ENCODE data around the gene SLC39A9.
"Not testable (repeated sequence)": the region's sequence is repeated elsewhere in the genome, so short reads cannot be mapped to it uniquely, and the experiment has no call there.

Gene SLC39A9

DNA sequence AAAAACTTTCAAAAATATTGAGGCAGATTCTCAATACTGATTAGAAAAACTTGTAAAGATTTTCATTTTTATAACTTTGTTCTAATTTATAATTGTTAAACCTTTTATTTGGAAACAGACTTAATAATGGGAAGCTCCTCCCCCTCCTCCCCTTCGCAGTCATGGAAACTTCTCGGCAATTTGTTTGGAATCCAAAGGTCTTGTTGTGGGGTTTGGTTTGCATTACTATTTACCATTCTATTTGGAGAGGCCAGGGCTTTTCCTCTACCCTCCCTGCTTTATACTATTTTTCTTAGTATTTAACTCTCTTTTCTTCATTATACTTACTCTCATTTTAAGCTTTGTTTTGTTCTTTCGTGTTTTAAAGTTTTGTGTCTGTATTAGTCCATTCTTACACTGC, 6.0 kb downstream of the SLC39A9 start:
- H3K9me3 ChIP-seq (ENCODE audit: control insufficient read depth, low read length), result no peaks in the 10 kb centered on the region
- H3K27me3 ChIP-seq (ENCODE audit: control insufficient read depth, insufficient read depth, low read length), result no peaks in the 10 kb centered on the region
- H3K36me3 ChIP-seq (ENCODE audit: control insufficient read depth, insufficient read depth, low read length), result no peaks in the 10 kb centered on the region
- peaks cover 18% of the 10 kb centered on the region for H3K4me1 ChIP-seq (ENCODE audit: control insufficient read depth, insufficient read depth, low read length)
- no peak overlapping the region for H3K4me3 ChIP-seq (ENCODE audit: low read length)
- H3K9ac ChIP-seq (ENCODE audit: low read length), result no peak overlapping the region

DNA sequence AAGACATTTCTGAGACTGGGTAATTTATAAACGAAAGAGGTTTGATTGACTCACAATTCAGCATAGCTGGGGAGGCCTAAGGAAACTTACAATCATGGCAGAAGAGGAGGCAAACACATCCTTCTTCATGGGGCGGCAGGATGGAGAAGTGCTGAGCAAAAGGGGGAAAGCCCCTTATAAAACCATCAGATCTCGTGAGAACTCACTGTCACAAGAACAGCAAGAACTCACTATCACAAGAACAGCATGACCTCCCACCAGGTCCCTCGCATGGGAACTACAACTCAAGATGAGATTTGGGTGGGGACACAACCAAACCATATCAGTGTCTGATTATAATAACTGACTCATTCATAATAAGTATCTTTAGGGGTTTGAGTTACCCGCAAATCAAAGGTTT, 6.4 kb downstream of the SLC39A9 start:
- H3K27me3 ChIP-seq (ENCODE audit: control insufficient read depth, insufficient read depth, low read length), result no peaks in the 10 kb centered on the region
- H3K4me3 ChIP-seq (ENCODE audit: low read length), result no peak overlapping the region
- no peak overlapping the region for H3K9ac ChIP-seq (ENCODE audit: low read length)
- no peaks in the 10 kb centered on the region for H3K36me3 ChIP-seq (ENCODE audit: control insufficient read depth, insufficient read depth, low read length)
- H3K4me1 ChIP-seq (ENCODE audit: control insufficient read depth, insufficient read depth, low read length), result peaks cover 18% of the 10 kb centered on the region
- H3K9me3 ChIP-seq (ENCODE audit: control insufficient read depth, low read length), result no peaks in the 10 kb centered on the region

DNA sequence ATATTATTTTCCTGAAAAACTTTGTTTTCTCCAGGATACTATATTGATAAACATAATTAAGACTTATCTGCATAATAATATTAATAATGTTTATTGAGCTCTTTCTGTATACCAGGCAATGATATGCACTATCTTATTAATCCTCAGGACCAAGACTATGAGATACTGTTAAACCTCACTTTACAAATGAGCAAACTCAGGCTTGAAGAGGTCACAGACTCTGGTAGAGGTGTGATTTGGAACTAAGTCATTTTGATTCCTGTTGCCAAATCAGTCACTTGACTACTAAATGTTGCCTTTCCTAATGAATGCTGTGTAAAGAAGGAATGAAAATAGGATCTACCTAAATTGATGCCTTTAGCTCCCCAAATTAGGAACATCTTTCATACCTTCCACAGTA, 7.3 kb downstream of the SLC39A9 start:
- Histone ChIP-seq H3K9ac (ENCODE audit: low read length) (no peak overlapping the region), H3K9me3 (ENCODE audit: control insufficient read depth, low read length) (no peaks in the 10 kb centered on the region), H3K4me1 (ENCODE audit: control insufficient read depth, insufficient read depth, low read length) (peaks cover 17% of the 10 kb centered on the region), H3K27me3 (ENCODE audit: control insufficient read depth, insufficient read depth, low read length) (no peaks in the 10 kb centered on the region), H3K4me3 (ENCODE audit: low read length) (no peak overlapping the region), H3K36me3 (ENCODE audit: control insufficient read depth, insufficient read depth, low read length) (no peaks in the 10 kb centered on the region)

DNA sequence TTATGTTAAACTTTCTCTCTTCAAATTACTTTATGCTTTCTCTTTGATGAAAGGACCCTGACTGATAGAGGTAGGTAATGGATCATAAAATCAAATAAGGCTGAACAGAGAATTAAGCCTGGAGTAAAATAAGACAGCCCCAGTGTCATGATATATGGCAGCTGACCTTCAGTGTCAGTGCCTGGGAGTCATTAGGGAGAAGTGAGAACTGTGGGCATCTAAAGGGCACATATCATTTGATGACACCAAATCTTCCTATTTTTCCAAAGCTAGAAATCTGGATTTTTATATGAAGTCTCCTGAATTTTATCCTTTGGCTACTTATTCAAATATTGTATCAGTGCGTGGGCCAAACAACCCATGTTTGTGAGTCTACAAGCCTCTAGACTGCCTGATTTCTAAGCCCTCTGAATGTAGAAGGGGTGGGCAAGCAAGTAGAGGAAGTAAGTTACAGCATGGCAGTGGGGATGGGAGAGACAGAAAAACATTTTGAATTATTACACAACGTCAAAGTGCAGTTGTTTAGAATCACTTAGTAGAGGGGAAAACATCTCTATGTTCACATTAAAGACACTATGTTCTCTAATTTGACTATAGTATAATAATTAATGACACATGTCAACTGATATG, 10.0 kb downstream of the SLC39A9 start:
- no peaks in the 10 kb centered on the region for H3K27me3 ChIP-seq (ENCODE audit: control insufficient read depth, insufficient read depth, low read length)
- H3K36me3 ChIP-seq (ENCODE audit: control insufficient read depth, insufficient read depth, low read length), result no peaks in the 10 kb centered on the region
- H3K9ac ChIP-seq (ENCODE audit: low read length), result no peak overlapping the region
- H3K4me1 ChIP-seq (ENCODE audit: control insufficient read depth, insufficient read depth, low read length), result peaks cover 3% of the 10 kb centered on the region
- H3K9me3 ChIP-seq (ENCODE audit: control insufficient read depth, low read length), result no peaks in the 10 kb centered on the region
- H3K4me3 ChIP-seq (ENCODE audit: low read length), result no peak overlapping the region

DNA sequence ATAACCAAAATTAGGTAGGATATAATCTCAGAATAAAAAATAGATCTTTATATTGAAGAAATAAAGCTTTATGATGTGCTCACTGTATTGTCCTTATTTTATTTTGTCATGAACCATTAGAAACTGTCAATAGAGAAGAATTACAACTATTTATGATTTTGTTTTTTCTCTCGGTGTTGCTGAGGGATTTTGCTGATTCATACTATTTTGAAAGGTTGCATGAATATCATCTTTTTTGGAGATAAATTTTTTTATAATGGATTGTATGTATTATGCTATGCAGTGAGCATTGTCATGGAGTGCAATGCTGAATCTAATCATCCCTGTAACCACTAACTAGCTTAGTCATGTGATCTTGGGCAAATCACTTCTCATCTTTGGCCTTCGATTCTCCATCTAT, 15.0 kb downstream of the SLC39A9 start:
- Histone ChIP-seq H3K27me3 (ENCODE audit: control insufficient read depth, insufficient read depth, low read length) (no peaks in the 10 kb centered on the region), H3K9ac (ENCODE audit: low read length) (no peak overlapping the region), H3K9me3 (ENCODE audit: control insufficient read depth, low read length) (no peaks in the 10 kb centered on the region), H3K4me3 (ENCODE audit: low read length) (no peak overlapping the region), H3K4me1 (ENCODE audit: control insufficient read depth, insufficient read depth, low read length) (no peaks in the 10 kb centered on the region), H3K36me3 (ENCODE audit: control insufficient read depth, insufficient read depth, low read length) (no peaks in the 10 kb centered on the region)

DNA sequence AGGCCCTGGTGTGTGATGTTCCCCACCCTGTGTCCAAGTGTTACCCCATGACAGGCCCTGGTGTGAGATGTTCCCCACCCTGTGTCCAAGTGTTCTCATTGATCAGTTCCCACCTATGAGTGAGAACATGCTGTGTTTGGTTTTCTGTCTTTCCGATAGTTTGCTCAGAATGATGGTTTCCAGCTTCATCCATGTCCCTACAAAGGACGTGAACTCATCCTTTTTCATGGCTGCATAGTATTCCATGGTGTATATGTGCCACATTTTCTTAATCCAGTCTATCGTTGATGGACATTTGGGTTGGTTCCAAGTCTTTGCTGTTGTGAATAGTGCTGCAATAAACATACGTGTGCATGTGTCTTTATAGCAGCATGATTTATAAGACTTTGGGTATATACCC, 17.6 kb downstream of the SLC39A9 start:
- not testable (repeated sequence) for H3K4me3 ChIP-seq (ENCODE audit: low read length); H3K36me3 ChIP-seq (ENCODE audit: control insufficient read depth, insufficient read depth, low read length); H3K9ac ChIP-seq (ENCODE audit: low read length); H3K4me1 ChIP-seq (ENCODE audit: control insufficient read depth, insufficient read depth, low read length); H3K27me3 ChIP-seq (ENCODE audit: control insufficient read depth, insufficient read depth, low read length); H3K9me3 ChIP-seq (ENCODE audit: control insufficient read depth, low read length)

DNA sequence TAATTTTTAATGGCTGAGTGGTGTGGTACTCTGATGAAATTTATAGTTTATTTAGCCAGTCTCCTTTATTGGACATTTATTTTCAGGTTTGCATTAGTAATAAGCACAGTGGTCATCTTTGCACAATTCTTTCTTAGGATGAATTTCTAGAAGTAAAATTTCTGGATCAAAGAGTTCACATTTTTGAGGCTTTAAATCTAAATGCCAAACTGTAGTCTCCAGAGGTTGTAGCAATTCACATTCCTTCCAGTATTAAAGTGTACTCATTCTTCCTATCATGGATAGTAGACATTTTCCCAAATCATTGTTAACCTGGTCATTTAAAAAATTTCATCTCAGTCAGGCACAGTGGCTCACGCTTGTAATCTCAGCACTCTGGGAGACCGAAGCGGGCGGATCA, 24.8 kb downstream of the SLC39A9 start:
- no peaks in the 10 kb centered on the region for H3K4me1 ChIP-seq (ENCODE audit: control insufficient read depth, insufficient read depth, low read length)
- no peaks in the 10 kb centered on the region for H3K27me3 ChIP-seq (ENCODE audit: control insufficient read depth, insufficient read depth, low read length)
- H3K4me3 ChIP-seq (ENCODE audit: low read length), result no peak overlapping the region
- H3K36me3 ChIP-seq (ENCODE audit: control insufficient read depth, insufficient read depth, low read length), result no peaks in the 10 kb centered on the region
- H3K9ac ChIP-seq (ENCODE audit: low read length), result no peak overlapping the region
- H3K9me3 ChIP-seq (ENCODE audit: control insufficient read depth, low read length), result no peaks in the 10 kb centered on the region

DNA sequence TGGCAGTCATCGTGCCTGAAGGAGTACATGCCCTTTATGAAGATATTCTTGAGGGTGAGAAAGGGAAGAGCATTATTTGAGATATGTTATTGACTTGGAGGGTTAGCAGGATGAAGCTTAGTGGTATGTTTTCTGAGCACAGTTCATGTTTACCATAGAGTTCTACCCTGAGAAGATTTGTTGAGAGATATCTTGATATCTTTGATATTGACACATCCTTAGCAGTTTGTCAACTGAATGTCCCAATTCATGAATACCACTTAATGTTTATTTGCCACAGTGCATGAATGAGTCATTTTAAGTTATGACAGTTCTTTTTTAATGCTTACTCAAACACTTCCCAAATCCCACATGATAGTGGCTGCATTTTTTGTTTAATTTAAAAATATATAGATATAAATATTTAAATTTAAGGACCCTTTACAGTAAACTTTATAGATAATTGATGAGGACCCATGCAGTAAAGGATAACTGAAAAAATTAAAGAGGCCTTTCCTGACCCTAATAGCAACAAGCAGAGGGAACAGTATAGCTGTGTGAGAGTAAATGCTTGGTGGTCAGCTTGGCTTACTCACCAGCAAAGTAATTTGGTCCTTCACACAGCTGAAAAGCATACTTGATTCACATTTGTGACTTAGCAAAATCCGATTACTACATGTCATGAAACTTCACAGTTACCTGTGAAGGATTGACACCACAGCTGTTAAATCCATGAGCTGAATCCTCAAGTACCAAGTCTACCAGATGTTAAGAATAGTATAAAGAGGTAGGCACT, 25.8 kb downstream of the SLC39A9 start:
- Histone ChIP-seq H3K9me3 (ENCODE audit: control insufficient read depth, low read length) (no peaks in the 10 kb centered on the region), H3K9ac (ENCODE audit: low read length) (no peak overlapping the region), H3K36me3 (ENCODE audit: control insufficient read depth, insufficient read depth, low read length) (no peaks in the 10 kb centered on the region), H3K4me1 (ENCODE audit: control insufficient read depth, insufficient read depth, low read length) (no peaks in the 10 kb centered on the region), H3K4me3 (ENCODE audit: low read length) (no peak overlapping the region), H3K27me3 (ENCODE audit: control insufficient read depth, insufficient read depth, low read length) (no peaks in the 10 kb centered on the region)

DNA sequence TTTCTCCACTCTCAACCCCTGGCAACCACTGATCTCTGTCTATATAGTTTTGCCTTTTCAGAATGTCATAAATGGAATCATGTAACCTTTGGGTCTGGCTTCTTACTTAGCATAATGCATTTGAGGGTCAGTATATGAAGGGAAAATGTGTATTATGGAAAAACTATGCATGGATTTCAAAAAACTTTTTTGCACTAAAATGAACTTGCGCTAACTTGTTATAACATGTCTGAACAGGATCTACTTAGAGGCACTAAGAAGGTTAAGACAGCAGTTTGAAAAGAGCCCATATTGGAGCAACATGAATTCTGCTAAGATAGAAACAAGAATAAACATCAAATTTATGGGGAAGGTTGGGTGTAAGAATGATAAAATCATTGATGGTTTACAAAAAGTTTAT, 29.1 kb downstream of the SLC39A9 start:
- no peak overlapping the region for H3K4me3 ChIP-seq (ENCODE audit: low read length)
- no peaks in the 10 kb centered on the region for H3K4me1 ChIP-seq (ENCODE audit: control insufficient read depth, insufficient read depth, low read length)
- no peak overlapping the region for H3K9ac ChIP-seq (ENCODE audit: low read length)
- no peaks in the 10 kb centered on the region for H3K27me3 ChIP-seq (ENCODE audit: control insufficient read depth, insufficient read depth, low read length)
- no peaks in the 10 kb centered on the region for H3K36me3 ChIP-seq (ENCODE audit: control insufficient read depth, insufficient read depth, low read length)
- H3K9me3 ChIP-seq (ENCODE audit: control insufficient read depth, low read length), result no peaks in the 10 kb centered on the region

DNA sequence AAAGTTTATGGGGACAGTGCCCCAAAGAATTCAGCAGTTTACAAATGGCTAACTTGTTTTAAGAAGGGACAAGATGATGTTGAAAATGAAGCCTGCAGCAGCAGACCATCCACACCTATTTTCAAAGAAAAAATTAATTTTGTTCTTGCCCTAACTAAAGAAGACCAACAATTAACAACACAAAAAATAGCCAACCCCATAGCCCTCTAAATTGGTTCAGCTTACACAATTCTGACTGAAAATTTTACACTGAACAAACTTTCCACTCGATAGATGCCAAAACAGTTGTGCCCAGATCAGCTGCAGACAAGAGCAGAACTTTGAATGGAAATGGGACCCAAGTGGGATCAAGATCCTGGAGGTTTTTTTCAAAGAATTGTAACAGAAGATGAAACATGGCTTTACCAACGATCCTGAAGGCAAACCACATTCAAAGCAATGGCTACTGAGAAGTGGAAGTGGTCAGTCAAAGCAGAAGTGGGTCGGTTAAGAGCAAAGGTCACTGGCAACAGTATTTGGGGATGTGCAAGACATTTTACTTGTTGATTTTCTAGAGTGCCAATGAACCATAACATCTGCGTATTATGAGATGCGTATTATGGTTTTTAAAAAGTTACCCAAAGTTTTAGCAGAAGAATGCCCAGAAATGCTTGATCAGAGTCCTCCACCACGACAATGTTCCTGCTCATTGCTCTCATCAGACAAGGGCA, 30.0 kb downstream of the SLC39A9 start:
- Histone ChIP-seq H3K4me3 (ENCODE audit: low read length) (no peak overlapping the region), H3K27me3 (ENCODE audit: control insufficient read depth, insufficient read depth, low read length) (no peaks in the 10 kb centered on the region), H3K4me1 (ENCODE audit: control insufficient read depth, insufficient read depth, low read length) (no peaks in the 10 kb centered on the region), H3K9me3 (ENCODE audit: control insufficient read depth, low read length) (no peaks in the 10 kb centered on the region), H3K36me3 (ENCODE audit: control insufficient read depth, insufficient read depth, low read length) (no peaks in the 10 kb centered on the region), H3K9ac (ENCODE audit: low read length) (no peak overlapping the region)

DNA sequence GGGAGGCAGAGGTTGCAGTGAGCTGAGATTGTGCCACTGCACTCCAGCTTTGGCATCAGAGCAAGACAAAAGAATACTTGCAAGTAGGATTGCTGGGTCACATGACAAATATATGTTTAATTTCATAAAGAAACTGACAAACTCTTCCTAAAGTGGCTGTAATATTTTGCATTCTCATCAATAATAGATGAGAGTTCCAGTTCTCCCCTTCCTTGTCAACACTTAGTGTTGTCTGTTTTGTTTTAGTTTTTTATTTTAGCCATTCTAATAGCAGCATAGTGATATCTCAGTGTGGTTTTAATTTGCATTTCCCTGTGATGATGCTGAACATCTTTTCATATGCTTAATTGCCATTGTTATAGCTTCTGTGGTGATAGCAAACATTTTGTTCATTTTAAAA, 31.2 kb downstream of the SLC39A9 start:
- no peak overlapping the region for H3K9ac ChIP-seq (ENCODE audit: low read length)
- H3K27me3 ChIP-seq (ENCODE audit: control insufficient read depth, insufficient read depth, low read length), result no peaks in the 10 kb centered on the region
- no peak overlapping the region for H3K4me3 ChIP-seq (ENCODE audit: low read length)
- H3K36me3 ChIP-seq (ENCODE audit: control insufficient read depth, insufficient read depth, low read length), result no peaks in the 10 kb centered on the region
- H3K4me1 ChIP-seq (ENCODE audit: control insufficient read depth, insufficient read depth, low read length), result no peaks in the 10 kb centered on the region
- no peaks in the 10 kb centered on the region for H3K9me3 ChIP-seq (ENCODE audit: control insufficient read depth, low read length)

DNA sequence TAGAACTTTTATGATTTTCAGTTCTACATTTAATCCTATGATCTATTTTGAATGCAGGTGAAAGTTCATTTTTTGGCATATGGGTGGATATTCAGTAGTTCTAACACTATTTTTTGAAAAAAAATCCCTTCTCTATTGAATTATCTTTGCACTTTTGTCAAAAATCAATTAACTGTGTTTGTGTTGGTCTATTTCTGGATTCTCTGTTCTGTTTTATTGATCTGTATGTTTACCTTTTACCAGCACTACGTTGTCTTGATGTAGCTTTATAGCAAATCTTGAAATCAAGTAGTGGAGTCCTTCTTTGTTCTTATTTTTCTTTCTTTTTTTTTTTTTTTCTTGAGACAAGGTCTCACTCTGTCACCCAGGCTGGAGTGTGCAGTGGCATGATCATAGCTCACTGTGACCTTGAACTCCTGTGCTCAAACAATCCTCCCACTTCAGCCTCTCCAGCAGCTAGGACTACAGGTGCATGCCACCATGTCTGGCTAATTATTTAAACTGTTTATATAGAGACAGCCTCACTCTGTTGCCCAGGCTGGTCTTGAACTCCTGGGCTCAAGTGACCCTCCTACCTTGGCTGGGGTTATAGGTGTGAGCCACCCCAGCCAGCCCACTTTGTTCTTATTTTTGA, 31.9 kb downstream of the SLC39A9 start:
- Histone ChIP-seq H3K36me3 (ENCODE audit: control insufficient read depth, insufficient read depth, low read length) (no peaks in the 10 kb centered on the region), H3K4me3 (ENCODE audit: low read length) (no peak overlapping the region), H3K4me1 (ENCODE audit: control insufficient read depth, insufficient read depth, low read length) (no peaks in the 10 kb centered on the region), H3K9ac (ENCODE audit: low read length) (no peak overlapping the region), H3K9me3 (ENCODE audit: control insufficient read depth, low read length) (no peaks in the 10 kb centered on the region), H3K27me3 (ENCODE audit: control insufficient read depth, insufficient read depth, low read length) (no peaks in the 10 kb centered on the region)
